ENCODE measurements around the gene ATP5PD. TPM values are rescaled to one million over a fixed set of nuclear protein-coding genes. Genes with fewer than 3 reads are reported as not detected.
"Not testable (repeated sequence)": the region's sequence is repeated elsewhere in the genome, so short reads cannot be mapped to it uniquely, and the experiment has no call there.

ATP5PD gene
- total RNA-seq, 1 experiment from 2014 or later: 186 TPM

DNA sequence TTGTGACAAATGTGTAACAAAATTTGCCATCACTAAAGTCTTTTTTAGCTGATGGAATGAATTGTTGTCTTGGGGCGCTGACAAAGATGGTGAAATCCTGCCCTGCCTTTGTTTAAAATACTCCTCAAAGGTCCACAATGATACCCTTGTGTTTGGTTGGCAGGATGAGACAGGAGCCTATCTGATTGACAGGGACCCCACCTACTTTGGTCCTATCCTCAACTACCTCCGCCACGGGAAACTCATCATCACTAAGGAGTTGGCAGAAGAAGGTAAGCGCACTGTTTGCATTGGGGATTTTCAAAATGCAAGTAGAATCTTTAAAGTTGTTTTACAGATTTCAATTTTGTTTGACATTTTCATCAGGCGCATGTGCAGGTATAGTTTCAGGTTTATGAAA lies 2.3 kb upstream of the ATP5PD start:
- peaks cover 7% of the 10 kb centered on the region; the same call in 1 of the 2 replicates for H3K36me3 ChIP-seq (ENCODE audit: insufficient read depth, low read length)
- H3K9ac ChIP-seq (ENCODE audit: low read length): no peak overlapping the region
- no peak overlapping the region for H2AFZ ChIP-seq (ENCODE audit: low read length)
- H3K9me3 ChIP-seq (ENCODE audit: low read length): no peaks in the 10 kb centered on the region
- peaks cover 21% of the 10 kb centered on the region for H3K4me1 ChIP-seq (ENCODE audit: low read length)
- H3K79me2 ChIP-seq (ENCODE audit: low read length): peaks cover 42% of the 10 kb centered on the region
- H3K4me3 ChIP-seq (ENCODE audit: low read length): peak overlapping the region; percentile 100; the same call in 1 of the 2 replicates
- H3K4me2 ChIP-seq (ENCODE audit: low read depth, low read length, poor library complexity, severe bottlenecking): peak overlapping the region; percentile 86
- no peaks in the 10 kb centered on the region for H3K9me2 ChIP-seq (replicated peaks; ENCODE audit: insufficient read depth, low read length)
- H3K27me3 ChIP-seq (ENCODE audit: low read length): no peaks in the 10 kb centered on the region
- no peak for DNase-seq
- no peak overlapping the region for H3K27ac ChIP-seq (ENCODE audit: low read length)
- H4K20me1 ChIP-seq (ENCODE audit: insufficient read depth, low read depth, low read length): no peaks in the 10 kb centered on the region

DNA sequence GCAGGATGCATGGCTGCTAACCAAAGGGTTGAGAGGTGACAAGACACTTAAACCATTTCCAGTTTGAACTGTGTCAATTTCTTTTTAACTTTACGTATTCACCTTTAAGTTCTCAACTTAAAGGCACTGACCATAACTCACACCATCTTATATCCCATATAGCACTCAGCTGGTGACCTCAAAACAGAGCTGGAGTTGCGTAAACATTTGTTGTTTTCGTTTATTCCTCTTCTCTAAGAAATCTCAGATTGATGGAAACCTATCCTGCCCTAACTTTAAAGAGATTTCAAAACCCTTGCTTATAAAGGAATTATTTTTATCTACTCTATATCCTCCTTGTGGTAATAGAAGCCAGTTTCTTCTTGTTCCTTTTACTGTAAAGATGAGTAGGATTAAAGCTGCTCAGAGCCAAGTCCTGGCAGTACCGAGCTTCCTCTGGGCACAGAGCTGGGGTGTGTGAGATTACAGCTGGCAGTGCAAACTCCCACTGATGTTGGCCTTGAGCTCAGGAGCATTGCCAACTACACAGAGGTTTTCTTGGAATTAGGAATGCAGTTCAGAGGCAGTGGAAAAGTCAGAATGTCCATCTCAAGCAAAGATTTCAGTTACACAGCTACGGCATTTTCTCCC lies 1.6 kb upstream of the ATP5PD start:
- Histone ChIP-seq H3K4me1 (ENCODE audit: low read length) (peaks cover 21% of the 10 kb centered on the region), H3K4me3 (ENCODE audit: low read length) (peak overlapping the region; percentile 100), H3K4me2 (ENCODE audit: low read depth, low read length, poor library complexity, severe bottlenecking) (peak overlapping the region; percentile 86), H3K9me2 (replicated peaks; ENCODE audit: insufficient read depth, low read length) (no peaks in the 10 kb centered on the region), H3K36me3 (ENCODE audit: insufficient read depth, low read length) (peaks cover 5% of the 10 kb centered on the region; the same call in 1 of the 2 replicates), H4K20me1 (ENCODE audit: insufficient read depth, low read depth, low read length) (no peaks in the 10 kb centered on the region), H3K9me3 (ENCODE audit: low read length) (no peaks in the 10 kb centered on the region), H3K9ac (ENCODE audit: low read length) (peak overlapping the region; percentile 98), H3K27ac (ENCODE audit: low read length) (no peak overlapping the region), H3K79me2 (ENCODE audit: low read length) (peaks cover 45% of the 10 kb centered on the region), H3K27me3 (ENCODE audit: low read length) (no peaks in the 10 kb centered on the region), H2AFZ (ENCODE audit: low read length) (no peak overlapping the region)
- DNase-seq: no peak

DNA sequence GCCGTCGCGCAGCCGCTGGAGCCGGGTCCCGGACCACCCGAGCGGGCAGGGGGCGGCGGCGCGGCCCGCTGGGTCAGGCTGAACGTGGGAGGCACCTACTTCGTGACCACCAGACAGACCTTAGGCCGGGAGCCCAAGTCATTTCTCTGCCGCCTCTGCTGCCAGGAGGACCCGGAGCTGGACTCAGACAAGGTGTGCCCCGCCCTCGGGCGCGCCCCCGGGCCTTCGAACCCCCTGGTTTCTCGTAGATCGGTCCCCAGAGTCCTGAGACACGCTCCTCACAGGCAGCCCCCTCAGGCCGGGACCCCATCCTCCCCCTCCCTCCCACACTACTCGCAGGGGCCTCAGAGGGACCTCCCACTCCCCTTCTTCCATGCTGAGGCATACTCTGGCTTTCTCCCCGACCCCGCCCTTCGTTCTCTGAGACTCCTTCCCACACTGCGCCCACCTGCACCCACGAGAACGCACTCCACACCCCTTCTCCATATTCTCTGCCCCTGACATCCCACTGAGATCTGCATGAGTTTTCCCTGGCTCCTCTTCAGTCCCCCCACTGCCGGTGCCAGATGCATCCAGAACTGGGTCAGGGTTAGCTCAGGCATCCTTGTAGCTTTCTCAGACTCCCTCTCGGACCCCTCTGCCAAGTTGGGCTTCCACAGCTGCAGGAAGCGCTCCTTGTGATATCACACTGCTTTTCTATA lies 779 bp upstream of the ATP5PD start:
- Histone ChIP-seq H3K27me3 (ENCODE audit: low read length) (no peaks in the 10 kb centered on the region), H2AFZ (ENCODE audit: low read length) (no peak overlapping the region), H4K20me1 (ENCODE audit: insufficient read depth, low read depth, low read length) (no peaks in the 10 kb centered on the region), H3K4me1 (ENCODE audit: low read length) (peaks cover 21% of the 10 kb centered on the region), H3K9me3 (ENCODE audit: low read length) (no peaks in the 10 kb centered on the region), H3K79me2 (ENCODE audit: low read length) (peaks cover 45% of the 10 kb centered on the region), H3K9me2 (replicated peaks; ENCODE audit: insufficient read depth, low read length) (no peaks in the 10 kb centered on the region), H3K9ac (ENCODE audit: low read length) (peak overlapping the region; percentile 98), H3K36me3 (ENCODE audit: insufficient read depth, low read length) (peaks cover 5% of the 10 kb centered on the region; the same call in 1 of the 2 replicates), H3K4me2 (ENCODE audit: low read depth, low read length, poor library complexity, severe bottlenecking) (peak overlapping the region; percentile 86), H3K4me3 (ENCODE audit: low read length) (peak overlapping the region; percentile 100), H3K27ac (ENCODE audit: low read length) (no peak overlapping the region)
- peak; percentile 61 for DNase-seq

DNA sequence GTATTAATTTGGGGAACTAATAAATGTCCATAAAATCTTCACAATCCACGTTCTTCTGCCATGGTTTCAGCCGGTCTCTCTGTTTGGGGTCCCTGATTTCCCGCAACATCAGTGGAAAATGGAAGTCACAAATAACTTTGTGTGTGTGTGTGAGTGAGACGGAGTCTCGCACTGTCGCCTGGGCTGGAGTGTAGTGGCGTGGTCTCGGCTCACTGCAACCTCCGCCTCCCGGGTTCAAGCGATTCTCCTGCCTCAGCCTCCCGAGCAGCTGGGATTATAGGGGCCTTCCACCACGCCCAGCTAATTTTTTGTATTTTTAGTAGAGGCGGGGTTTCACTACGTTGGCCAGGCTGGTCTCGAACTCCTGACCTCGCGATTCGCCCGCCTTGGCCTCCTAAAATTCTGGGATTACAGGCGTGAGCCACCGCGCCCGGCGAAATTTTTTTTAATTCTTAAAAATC lies 793 bp downstream of the ATP5PD start:
- Histone ChIP-seq H3K4me3 (ENCODE audit: low read length) (peak overlapping the region; percentile 100), H3K27ac (ENCODE audit: low read length) (0 out of 2 replicates have a peak overlapping the region, but pooled peaks have one; percentile 47)
- not testable (repeated sequence) for H2AFZ ChIP-seq (ENCODE audit: low read length)

DNA sequence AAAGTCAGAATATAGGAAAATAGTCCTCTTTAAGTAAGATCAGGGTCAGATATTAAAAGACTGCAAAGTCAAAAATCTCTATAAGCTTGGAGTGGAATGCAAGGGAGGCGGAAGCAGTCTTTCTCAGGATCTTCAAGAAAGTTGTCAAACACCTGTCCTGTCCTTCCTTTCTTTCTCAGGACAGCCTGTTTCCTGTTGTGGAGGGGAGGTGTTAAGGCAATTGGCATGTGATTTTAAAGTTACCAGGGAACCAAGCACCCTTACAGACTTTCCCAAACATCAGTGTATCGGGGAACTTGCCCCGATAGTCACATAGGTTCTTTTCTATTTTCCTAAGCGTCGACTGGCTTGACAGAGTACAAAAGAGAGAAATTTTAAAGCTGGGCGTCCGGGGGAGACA lies 2.1 kb downstream of the ATP5PD start:
- no peaks in the 10 kb centered on the region for H3K9me2 ChIP-seq (replicated peaks; ENCODE audit: insufficient read depth, low read length)
- H2AFZ ChIP-seq (ENCODE audit: low read length): no peak overlapping the region
- H4K20me1 ChIP-seq (ENCODE audit: insufficient read depth, low read depth, low read length): no peaks in the 10 kb centered on the region

More for the DNA sequence above, 793 bp downstream of the ATP5PD start:
- not testable (repeated sequence) for H3K9me3 ChIP-seq (ENCODE audit: low read length); DNase-seq; H3K9me2 ChIP-seq (replicated peaks; ENCODE audit: insufficient read depth, low read length); H4K20me1 ChIP-seq (ENCODE audit: insufficient read depth, low read depth, low read length); H3K36me3 ChIP-seq (ENCODE audit: insufficient read depth, low read length); H3K27me3 ChIP-seq (ENCODE audit: low read length)
- Histone ChIP-seq H3K4me2 (ENCODE audit: low read depth, low read length, poor library complexity, severe bottlenecking) (peak overlapping the region; percentile 77), H3K79me2 (ENCODE audit: low read length) (peaks cover 45% of the 10 kb centered on the region), H3K4me1 (ENCODE audit: low read length) (peaks cover 21% of the 10 kb centered on the region), H3K9ac (ENCODE audit: low read length) (peak overlapping the region; percentile 98)

DNA sequence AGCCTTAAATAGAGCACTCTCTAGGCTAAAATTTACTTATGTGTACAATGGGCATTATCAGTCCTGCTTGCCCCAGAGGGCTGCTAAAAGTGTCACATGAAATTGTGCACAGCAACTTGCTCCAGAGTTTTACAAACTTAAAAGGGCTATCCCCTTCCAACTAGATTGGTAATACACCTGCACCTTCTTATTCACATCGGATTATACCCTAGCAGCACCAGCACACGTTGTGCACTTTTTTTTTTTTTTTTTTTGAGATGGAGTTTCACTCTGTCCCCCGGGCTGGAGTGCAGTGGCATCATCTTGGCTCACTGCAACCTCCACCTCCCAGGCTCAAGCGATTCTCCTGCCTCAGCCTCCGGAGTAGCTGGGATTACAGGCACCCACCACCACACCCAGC lies 3.0 kb downstream of the ATP5PD start:
- not testable (repeated sequence) for H2AFZ ChIP-seq (ENCODE audit: low read length); H3K27me3 ChIP-seq (ENCODE audit: low read length); H3K4me3 ChIP-seq (ENCODE audit: low read length); H3K4me2 ChIP-seq (ENCODE audit: low read depth, low read length, poor library complexity, severe bottlenecking); H4K20me1 ChIP-seq (ENCODE audit: insufficient read depth, low read depth, low read length); DNase-seq; H3K9me3 ChIP-seq (ENCODE audit: low read length); H3K9ac ChIP-seq (ENCODE audit: low read length); H3K9me2 ChIP-seq (replicated peaks; ENCODE audit: insufficient read depth, low read length); H3K27ac ChIP-seq (ENCODE audit: low read length)
- H3K36me3 ChIP-seq (ENCODE audit: insufficient read depth, low read length): peaks cover 16% of the 10 kb centered on the region
- peaks cover 17% of the 10 kb centered on the region for H3K4me1 ChIP-seq (ENCODE audit: low read length)
- peaks cover 37% of the 10 kb centered on the region for H3K79me2 ChIP-seq (ENCODE audit: low read length)

More for the DNA sequence above, 2.1 kb downstream of the ATP5PD start:
- H3K9ac ChIP-seq (ENCODE audit: low read length): no peak overlapping the region
- H3K4me1 ChIP-seq (ENCODE audit: low read length): peaks cover 21% of the 10 kb centered on the region
- H3K9me3 ChIP-seq (ENCODE audit: low read length): no peaks in the 10 kb centered on the region
- no peak for DNase-seq
- H3K27ac ChIP-seq (ENCODE audit: low read length): no peak overlapping the region
- no peak overlapping the region for H3K4me2 ChIP-seq (ENCODE audit: low read depth, low read length, poor library complexity, severe bottlenecking)
- H3K4me3 ChIP-seq (ENCODE audit: low read length): no peak overlapping the region
- H3K36me3 ChIP-seq (ENCODE audit: insufficient read depth, low read length): peaks cover 6% of the 10 kb centered on the region; the same call in 1 of the 2 replicates
- peaks cover 44% of the 10 kb centered on the region for H3K79me2 ChIP-seq (ENCODE audit: low read length)
- no peaks in the 10 kb centered on the region for H3K27me3 ChIP-seq (ENCODE audit: low read length)

DNA sequence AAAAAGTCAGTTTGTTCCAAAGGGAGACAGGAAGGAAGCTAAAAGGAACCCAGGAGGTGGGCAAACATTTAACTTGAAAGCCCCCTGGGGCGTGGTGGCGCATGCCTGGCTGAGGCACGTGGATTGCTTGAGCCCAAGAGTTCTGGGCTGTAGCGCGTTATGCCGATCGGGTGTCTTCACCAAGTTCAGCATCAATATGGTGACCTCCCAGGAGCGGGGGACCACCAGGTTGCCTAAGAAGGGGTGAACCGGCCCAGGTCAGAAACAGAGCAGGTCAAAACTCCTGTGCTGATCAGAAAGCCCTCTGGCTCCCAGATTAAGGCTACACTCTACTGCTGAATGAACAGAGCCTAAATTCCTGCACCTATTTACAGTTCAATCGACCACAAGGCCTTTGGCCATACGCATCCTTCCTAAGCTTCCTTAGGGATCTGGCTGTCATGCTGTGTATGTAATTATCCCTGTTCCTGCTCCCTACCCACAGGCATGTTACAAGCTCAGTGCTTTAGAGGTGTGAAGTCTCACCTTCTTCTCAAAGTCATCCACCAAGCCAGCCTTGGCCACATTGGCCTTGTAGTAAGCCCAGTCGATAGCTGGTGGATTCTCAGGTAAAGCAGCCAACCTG lies 5.0 kb downstream of the ATP5PD start:
- Histone ChIP-seq H2AFZ (ENCODE audit: low read length) (no peak overlapping the region), H3K27me3 (ENCODE audit: low read length) (no peaks in the 10 kb centered on the region), H3K4me1 (ENCODE audit: low read length) (peaks cover 6% of the 10 kb centered on the region), H3K4me3 (ENCODE audit: low read length) (no peak overlapping the region), H3K79me2 (ENCODE audit: low read length) (peaks cover 22% of the 10 kb centered on the region), H3K36me3 (ENCODE audit: insufficient read depth, low read length) (peaks cover 16% of the 10 kb centered on the region), H4K20me1 (ENCODE audit: insufficient read depth, low read depth, low read length) (no peaks in the 10 kb centered on the region), H3K9me2 (replicated peaks; ENCODE audit: insufficient read depth, low read length) (no peaks in the 10 kb centered on the region), H3K9ac (ENCODE audit: low read length) (no peak overlapping the region), H3K4me2 (ENCODE audit: low read depth, low read length, poor library complexity, severe bottlenecking) (no peak overlapping the region), H3K27ac (ENCODE audit: low read length) (no peak overlapping the region), H3K9me3 (ENCODE audit: low read length) (no peaks in the 10 kb centered on the region)
- no peak for DNase-seq

DNA sequence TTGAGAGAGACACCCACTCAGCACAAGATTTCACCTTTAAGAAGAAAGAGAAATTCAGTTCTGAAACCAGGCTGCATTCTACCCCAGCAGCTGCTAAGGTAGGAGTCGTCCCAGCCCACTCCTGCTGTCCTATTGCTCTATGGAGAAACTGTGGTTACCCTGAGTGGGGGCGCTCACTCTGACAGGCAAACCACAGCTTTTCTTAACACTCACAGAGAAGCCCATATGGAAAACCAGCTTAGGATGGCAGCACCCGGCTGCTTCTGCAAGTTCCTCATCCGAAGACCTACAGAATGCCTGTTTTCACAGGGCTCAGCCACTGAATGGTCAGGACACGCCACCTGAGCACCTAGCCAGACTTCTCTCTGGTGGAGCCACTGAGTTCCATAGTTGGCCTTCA lies 7.5 kb downstream of the ATP5PD start:
- Histone ChIP-seq H3K4me2 (ENCODE audit: low read depth, low read length, poor library complexity, severe bottlenecking) (no peak overlapping the region), H3K9me2 (replicated peaks; ENCODE audit: insufficient read depth, low read length) (no peaks in the 10 kb centered on the region), H3K9ac (ENCODE audit: low read length) (no peak overlapping the region), H3K4me3 (ENCODE audit: low read length) (no peak overlapping the region), H3K36me3 (ENCODE audit: insufficient read depth, low read length) (peaks cover 16% of the 10 kb centered on the region), H3K4me1 (ENCODE audit: low read length) (peaks cover 10% of the 10 kb centered on the region), H2AFZ (ENCODE audit: low read length) (no peak overlapping the region), H4K20me1 (ENCODE audit: insufficient read depth, low read depth, low read length) (no peaks in the 10 kb centered on the region), H3K27me3 (ENCODE audit: low read length) (no peaks in the 10 kb centered on the region), H3K9me3 (ENCODE audit: low read length) (no peaks in the 10 kb centered on the region), H3K27ac (ENCODE audit: low read length) (no peak overlapping the region), H3K79me2 (ENCODE audit: low read length) (peaks cover 3% of the 10 kb centered on the region; the same call in 1 of the 2 replicates)
- no peak for DNase-seq

All from Karpas-422 (cell line).